HCT116 (cell line): ENCODE measurements around the gene CRY1. TPM values are rescaled to one million over a fixed set of nuclear protein-coding genes. Genes with fewer than 3 reads are reported as not detected.

Experiments
- ATAC-seq: fragments of 200-7000 bp; cut with Tn5 transposase; 2 replicates; pipeline ENCODE4 v1.9.1; 2020; ENCODE audit warnings: mild to moderate bottlenecking, moderate library complexity
- BruUV-seq: library from RNA; stranded (reverse); fragments of 400-500 nt; replicated peaks from 2 replicates; lab custom pipeline; 2021; lab: Mats Ljungman, UMichigan
- CTCF ChIA-PET: fragments of 300-600 bp; sonication (Branson Sonifier 250); formaldehyde crosslinking; loops from one replicate; lab custom pipeline; 2021; ENCODE audit warnings: antibody characterized with exemption; lab: Charles Lee
- POLR2A ChIA-PET: fragments of 300-600, 350-600 bp; sonication (Branson Sonifier 250); formaldehyde crosslinking; loops from one replicate; lab custom pipeline; 2021; ENCODE audit warnings: antibody characterized with exemption; lab: Charles Lee
- RAD21 ChIA-PET, 2 experiments: fragments of 300-600 bp; sonication (Branson Sonifier 250); formaldehyde crosslinking; loops; one replicate each; lab custom pipeline; 2023; ENCODE audit warnings: low total read pairs in 2 of 2; ENCODE audit not compliant: uncharacterized antibody in 2 of 2, unreplicated experiment in 2 of 2, low non-redundant PET in 1 of 2; lab: Charles Lee
- DNase-seq: peaks from one replicate; pipeline ENCODE4 v3.0.0-alpha.2; 2010; ENCODE audit warnings: low read depth, low spot score
- H2AFZ ChIP-seq: fragments of 200-600 bp; shearing (Covaris generic), sonication (generic); 2 replicates; pipeline ENCODE4 v1.6.1; 2017; ENCODE audit warnings: low read depth, mixed run types, mixed read lengths, antibody characterized with exemption, low read length; ENCODE audit not compliant: poor library complexity, severe bottlenecking
- H3K27ac ChIP-seq: 2 replicates; pipeline ENCODE4 v1.5.1; 2012; ENCODE audit warnings: low read depth, low read length
- H3K27me3 ChIP-seq: fragments of 200-600 bp; sonication (generic); 2 replicates; pipeline ENCODE4 v1.6.1; 2016; ENCODE audit warnings: mixed run types, low read length, mixed read lengths; ENCODE audit not compliant: insufficient read depth
- H3K36me3 ChIP-seq, 2 experiments: fragments of 200-500 bp in 1 of 2; fragments of 200-600 bp in 1 of 2; sonication (Bioruptor generic) in 1 of 2; sonication (generic) in 1 of 2; 2 replicates each; pipeline versions ENCODE4 v1.5.1 to v1.6.1; 2014 to 2016; ENCODE audit warnings: low read length in 2 of 2, inconsistent platforms in 1 of 2, mixed read lengths in 1 of 2, mixed run types in 1 of 2; ENCODE audit not compliant: insufficient read depth in 2 of 2, control insufficient read depth in 1 of 2
- H3K4me1 ChIP-seq, 2 experiments: fragments of 200-600 bp in 1 of 2; sonication (generic) in 1 of 2; 2 replicates each; pipeline versions ENCODE4 v1.5.1 to v1.6.1; 2012 to 2017; ENCODE audit warnings: low read length in 2 of 2, inconsistent platforms in 1 of 2, mild to moderate bottlenecking in 1 of 2, mixed read lengths in 1 of 2, mixed run types in 1 of 2, moderate library complexity in 1 of 2; ENCODE audit not compliant: insufficient read depth in 2 of 2, control insufficient read depth in 1 of 2
- H3K4me2 ChIP-seq: fragments of 200-600 bp; sonication (generic); 2 replicates; pipeline ENCODE4 v1.6.1; 2017; ENCODE audit warnings: mixed run types, low read length, mixed read lengths
- H3K4me3 ChIP-seq, 2 experiments: fragments of 200-600 bp in 1 of 2; sonication (generic) in 1 of 2; replicated peaks in 1 of 2; 2 replicates each; pipeline ENCODE4 v1.5.1; 2011 to 2016; ENCODE audit warnings: low read length in 2 of 2, control low read depth in 1 of 2, low read depth in 1 of 2, mild to moderate bottlenecking in 1 of 2, mixed read lengths in 1 of 2, mixed run types in 1 of 2
- H3K79me2 ChIP-seq: fragments of 200-600 bp; sonication (generic); 2 replicates; pipeline ENCODE4 v1.6.1; 2017; ENCODE audit warnings: mild to moderate bottlenecking, mixed run types, low read length, moderate library complexity, mixed read lengths; ENCODE audit not compliant: insufficient read depth
- H3K9ac ChIP-seq: fragments of 200-600 bp; sonication (generic); 2 replicates; pipeline ENCODE4 v1.6.1; 2016; ENCODE audit warnings: low read length, mixed read lengths
- H3K9me2 ChIP-seq: fragments of 200-600 bp; sonication (generic), shearing (Covaris generic); 2 replicates; pipeline ENCODE4 v1.6.1; 2017; ENCODE audit warnings: mixed run types, mild to moderate bottlenecking, moderate library complexity; ENCODE audit not compliant: insufficient read depth
- H3K9me3 ChIP-seq, 2 experiments: fragments of 200-500 bp in 1 of 2; fragments of 200-600 bp in 1 of 2; sonication (Bioruptor generic) in 1 of 2; sonication (generic) in 1 of 2; 2 replicates each; pipeline ENCODE4 v1.6.1; 2014 to 2017; ENCODE audit warnings: low read length in 2 of 2, mixed read lengths in 2 of 2, inconsistent platforms in 1 of 2, low read depth in 1 of 2, mild to moderate bottlenecking in 1 of 2, mixed run types in 1 of 2, moderate library complexity in 1 of 2; ENCODE audit not compliant: control insufficient read depth in 1 of 2, insufficient read depth in 1 of 2
- H4K20me1 ChIP-seq: fragments of 200-600 bp; sonication (generic), shearing (Covaris generic); 2 replicates; pipeline ENCODE4 v1.6.1; 2017; ENCODE audit warnings: mixed run types, mild to moderate bottlenecking, moderate library complexity; ENCODE audit not compliant: insufficient read depth
- POLR2AphosphoS5 ChIP-seq: IDR thresholded peaks from 2 replicates; pipeline ENCODE4 v1.6.1; 2011; ENCODE audit warnings: mild to moderate bottlenecking, low read depth, low read length, moderate library complexity
- YY1 ChIP-seq: IDR thresholded peaks from 2 replicates; pipeline ENCODE4 v1.6.1; 2011; ENCODE audit warnings: low read length, low read depth, moderate library complexity, mild to moderate bottlenecking; ENCODE audit not compliant: insufficient replicate concordance; ENCODE audit errors: extremely low read depth
- ZBTB33 ChIP-seq: IDR thresholded peaks from 2 replicates; pipeline ENCODE4 v1.6.1; 2011; ENCODE audit warnings: mild to moderate bottlenecking, low read length, moderate library complexity; ENCODE audit not compliant: insufficient replicate concordance; ENCODE audit errors: extremely low read depth
- intact Hi-C: fragments of 100-400 bp; cut with micrococcal nuclease; formaldehyde crosslinking; loops from 2 replicates; pipeline ENCODE4 v1.10.0; 2022
- total RNA-seq: library from RNA; stranded (reverse); gene quantifications from one replicate; pipeline ENCODE4 v1.2.1, GENCODE V29; 2021; ENCODE audit not compliant: unreplicated experiment

Gene CRY1
- total RNA-seq, 1 experiment from 2014 or later = 16.3 TPM

GRCh38 chr12:106954462-106955376, 138.6 kb downstream of the CRY1 start:
- Histone ChIP-seq H3K4me2 (peak overlapping the region; percentile 92), H2AFZ (peak overlapping the region; percentile 84), H3K36me3 (no peaks in the 10 kb centered on the region), H3K4me3 (peak overlapping the region; percentile 14 to 80; a peak in 2 of 4 replicates), H3K79me2 (peaks cover 26% of the 10 kb centered on the region), H3K27me3 (no peaks in the 10 kb centered on the region), H3K9me3 (no peaks in the 10 kb centered on the region), H3K4me1 (peaks cover 29 to 35% of the 10 kb centered on the region in 2 experiments; a peak in 3 of 4 replicates), H3K27ac (peak overlapping the region; percentile 86), H4K20me1 (no peaks in the 10 kb centered on the region), H3K9me2 (no peaks in the 10 kb centered on the region), H3K9ac (no peak overlapping the region)
- DNase-seq (no peak), ATAC-seq (no peak)
- intact Hi-C loops = no loop called here
- BruUV-seq = TSS peak; percentile 49
- TF ChIP-seq POLR2AphosphoS5 (no peak), ZBTB33 (no peak), YY1 (no peak)
- ChIA-PET CTCF (no interaction called here), POLR2A (interaction anchor here (0.6 to 1.0 kb wide), 2 partner anchors 16 to 272 kb away, joined by 3 to 5 read pairs; no protein-coding TSS in a partner anchor), RAD21 (no interaction called here)
